SK-N-SH (cell line): Measurements from ENCODE around the gene GPATCH4.

Experiments
- CTCF ChIP-seq: fragments of 200-600 bp; sonication (generic); IDR thresholded peaks from 2 replicates; pipeline ENCODE4 v1.6.1; 2017; ENCODE audit warnings: antibody characterized with exemption, mild to moderate bottlenecking, moderate library complexity
- GATA2 ChIP-seq: sonication (generic); formaldehyde crosslinking; IDR thresholded peaks from 2 replicates; pipeline ENCODE4 v1.5.0; 2020; ENCODE audit warnings: mild to moderate bottlenecking, missing genetic modification reagents
- MAX ChIP-seq: IDR thresholded peaks from 2 replicates; pipeline ENCODE4 v1.4.0; 2012; ENCODE audit warnings: low read depth
- MEF2A ChIP-seq: IDR thresholded peaks from 2 replicates; pipeline ENCODE4 v1.4.0; 2012; ENCODE audit warnings: low read depth, borderline replicate concordance
- POLR2AphosphoS5 ChIP-seq: IDR thresholded peaks from 2 replicates; pipeline ENCODE4 v1.6.1; 2012; ENCODE audit warnings: low read depth, low read length
- RCOR1 ChIP-seq: fragments of 150-350 bp; IDR thresholded peaks from 2 replicates; pipeline ENCODE4 v1.6.1; 2017; ENCODE audit warnings: antibody characterized with exemption, low read length
- RFX5 ChIP-seq: IDR thresholded peaks from 2 replicates; pipeline ENCODE4 v1.6.1; 2012; ENCODE audit warnings: mild to moderate bottlenecking, improper control_type of control experiment, low read length
- TAF1 ChIP-seq: IDR thresholded peaks from 2 replicates; pipeline ENCODE4 v1.6.1; 2012; ENCODE audit warnings: low read depth, mild to moderate bottlenecking, low read length, moderate library complexity, borderline replicate concordance
- TEAD4 ChIP-seq: IDR thresholded peaks from 2 replicates; pipeline ENCODE4 v1.4.0; 2012; ENCODE audit warnings: mild to moderate bottlenecking, borderline replicate concordance; ENCODE audit not compliant: insufficient read depth
- YY1 ChIP-seq: IDR thresholded peaks from 2 replicates; pipeline ENCODE4 v1.4.0; 2012; ENCODE audit warnings: low read depth, mild to moderate bottlenecking
- ZBTB33 ChIP-seq: IDR thresholded peaks from 2 replicates; pipeline ENCODE4 v1.4.0; 2012; ENCODE audit warnings: low read depth, borderline replicate concordance
- TF ChIP-seq, protein P1 (sequence below): fragments of 150-350 bp; IDR thresholded peaks from 2 replicates; pipeline ENCODE4 v1.6.1; 2017; ENCODE audit warnings: antibody characterized with exemption, low read length, low read depth, borderline replicate concordance
- TF ChIP-seq, protein P2 (sequence below): IDR thresholded peaks from 2 replicates; pipeline ENCODE4 v1.4.0; 2012; ENCODE audit warnings: low read depth, borderline replicate concordance

DNA sequence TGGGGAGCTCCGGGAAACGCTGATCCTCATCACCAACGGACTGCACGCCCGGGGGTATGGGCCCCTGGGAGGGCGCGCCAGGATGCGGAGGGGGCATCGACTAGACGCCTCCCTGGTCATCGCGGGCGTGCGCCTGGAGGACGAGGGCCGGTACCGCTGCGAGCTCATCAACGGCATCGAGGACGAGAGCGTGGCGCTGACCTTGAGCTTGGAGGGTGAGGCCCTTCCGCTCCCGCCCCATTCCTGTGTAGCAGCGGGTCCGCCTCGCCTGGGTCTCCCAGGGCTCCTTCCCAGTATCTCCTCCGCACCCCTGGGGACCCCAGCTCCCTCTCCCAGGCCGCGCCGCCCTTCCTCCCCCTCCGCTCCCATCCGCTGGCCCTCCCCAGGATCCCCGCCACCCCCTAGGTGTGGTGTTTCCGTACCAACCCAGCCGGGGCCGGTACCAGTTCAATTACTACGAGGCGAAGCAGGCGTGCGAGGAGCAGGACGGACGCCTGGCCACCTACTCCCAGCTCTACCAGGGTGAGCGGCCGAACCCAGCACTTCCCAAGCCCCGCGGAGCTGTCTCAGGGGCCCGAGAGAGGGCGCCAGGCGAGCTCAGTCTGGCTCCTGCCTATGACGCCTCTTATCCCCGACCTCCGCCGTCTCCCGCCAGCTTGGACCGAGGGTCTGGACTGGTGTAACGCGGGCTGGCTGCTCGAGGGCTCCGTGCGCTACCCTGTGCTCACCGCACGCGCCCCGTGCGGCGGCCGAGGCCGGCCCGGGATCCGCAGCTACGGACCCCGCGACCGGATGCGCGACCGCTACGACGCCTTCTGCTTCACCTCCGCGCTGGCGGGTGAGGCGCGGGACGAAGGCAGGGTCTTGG is 22.9 kb upstream of the GPATCH4 start:
- TF ChIP-seq RCOR1 (no peak), MEF2A (no peak), YY1 (no peak), CTCF (peak; percentile 54), MAX (no peak), TAF1 (no peak), ZBTB33 (no peak), RFX5 (no peak), POLR2AphosphoS5 (no peak), TEAD4 (no peak), GATA2 (no peak)
- TF ChIP-seq, protein P1, sequence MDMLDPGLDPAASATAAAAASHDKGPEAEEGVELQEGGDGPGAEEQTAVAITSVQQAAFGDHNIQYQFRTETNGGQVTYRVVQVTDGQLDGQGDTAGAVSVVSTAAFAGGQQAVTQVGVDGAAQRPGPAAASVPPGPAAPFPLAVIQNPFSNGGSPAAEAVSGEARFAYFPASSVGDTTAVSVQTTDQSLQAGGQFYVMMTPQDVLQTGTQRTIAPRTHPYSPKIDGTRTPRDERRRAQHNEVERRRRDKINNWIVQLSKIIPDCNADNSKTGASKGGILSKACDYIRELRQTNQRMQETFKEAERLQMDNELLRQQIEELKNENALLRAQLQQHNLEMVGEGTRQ, result no peak
- TF ChIP-seq, protein P2, sequence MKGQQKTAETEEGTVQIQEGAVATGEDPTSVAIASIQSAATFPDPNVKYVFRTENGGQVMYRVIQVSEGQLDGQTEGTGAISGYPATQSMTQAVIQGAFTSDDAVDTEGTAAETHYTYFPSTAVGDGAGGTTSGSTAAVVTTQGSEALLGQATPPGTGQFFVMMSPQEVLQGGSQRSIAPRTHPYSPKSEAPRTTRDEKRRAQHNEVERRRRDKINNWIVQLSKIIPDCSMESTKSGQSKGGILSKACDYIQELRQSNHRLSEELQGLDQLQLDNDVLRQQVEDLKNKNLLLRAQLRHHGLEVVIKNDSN, result no peak
